SU-DHL-6 (cell line): ENCODE results near the gene KRT8.

Source experiments
- H2AFZ ChIP-seq: fragments of 200-600 bp; sonication (generic); 2 replicates; pipeline ENCODE4 v1.6.1; 2014; ENCODE audit warnings: low read depth, mild to moderate bottlenecking, moderate library complexity, mixed read lengths, antibody characterized with exemption, low read length; ENCODE audit not compliant: severe bottlenecking
- H3F3A ChIP-seq: fragments of 200-600 bp; shearing (Covaris generic); 2 replicates; pipeline ENCODE4 v1.6.0; 2016; ENCODE audit warnings: antibody characterized with exemption, mild to moderate bottlenecking; ENCODE audit not compliant: insufficient read depth
- H3K27ac ChIP-seq: fragments of 200-600 bp; sonication (generic); 2 replicates; pipeline ENCODE4 v1.5.1; 2016; ENCODE audit warnings: low read depth, mild to moderate bottlenecking, low read length, moderate library complexity, mixed read lengths
- H3K27me3 ChIP-seq: fragments of 200-600 bp; sonication (generic), shearing (Covaris generic); 2 replicates; pipeline ENCODE4 v1.6.0; 2014; ENCODE audit warnings: mild to moderate bottlenecking, low read length
- H3K36me3 ChIP-seq: fragments of 200-600 bp; sonication (generic); 2 replicates; pipeline ENCODE4 v1.6.1; 2014; ENCODE audit warnings: mild to moderate bottlenecking, low read length, mixed read lengths
- H3K4me2 ChIP-seq: fragments of 300-600, 200-600 bp; shearing (Covaris generic), sonication (generic); 2 replicates; pipeline ENCODE4 v1.6.0; 2014; ENCODE audit warnings: low read length, low read depth, mild to moderate bottlenecking; ENCODE audit not compliant: poor library complexity, severe bottlenecking
- H3K4me3 ChIP-seq: fragments of 200-600 bp; sonication (generic); 2 replicates; pipeline ENCODE4 v1.5.1; 2014; ENCODE audit warnings: antibody characterized with exemption, low read length, mild to moderate bottlenecking, mixed read lengths; ENCODE audit not compliant: insufficient read depth, poor library complexity, severe bottlenecking
- H3K79me2 ChIP-seq: fragments of 200-600 bp; sonication (generic); 2 replicates; pipeline ENCODE4 v1.6.1; 2014; ENCODE audit warnings: mild to moderate bottlenecking, low read length, moderate library complexity; ENCODE audit not compliant: insufficient read depth
- H3K9ac ChIP-seq: fragments of 200-600 bp; sonication (generic); 2 replicates; pipeline ENCODE4 v1.7.0; 2014; ENCODE audit warnings: mild to moderate bottlenecking, low read length
- H3K9me2 ChIP-seq: fragments of 200-600 bp; sonication (generic); replicated peaks from 2 replicates; pipeline ENCODE4 v1.6.1; 2014; ENCODE audit warnings: low read length; ENCODE audit not compliant: insufficient read depth
- H3K9me3 ChIP-seq: fragments of 200-600 bp; sonication (generic); 2 replicates; pipeline ENCODE4 v1.6.1; 2014; ENCODE audit warnings: low read length, mixed read lengths; ENCODE audit not compliant: insufficient read depth
- H4K20me1 ChIP-seq: fragments of 200-600 bp; sonication (generic); 2 replicates; pipeline ENCODE4 v1.6.1; 2014; ENCODE audit warnings: low read depth, mild to moderate bottlenecking, antibody characterized with exemption, low read length, moderate library complexity, mixed read lengths
- EZH2phosphoT487 ChIP-seq: fragments of 200-600 bp; sonication (generic), shearing (Covaris generic); conservative IDR thresholded peaks from 2 replicates; pipeline ENCODE4 v1.6.1; 2018; ENCODE audit warnings: mild to moderate bottlenecking, antibody characterized with exemption, low read length, moderate library complexity, mixed read lengths
- TF ChIP-seq, protein P1 (sequence below): fragments of 200-600 bp; sonication (generic); IDR thresholded peaks from one replicate; pipeline ENCODE4 v1.5.1; 2017; ENCODE audit warnings: antibody characterized with exemption, mild to moderate bottlenecking, low read length, moderate library complexity; ENCODE audit not compliant: insufficient read depth, poor library complexity, severe bottlenecking

The KRT8 gene

DNA sequence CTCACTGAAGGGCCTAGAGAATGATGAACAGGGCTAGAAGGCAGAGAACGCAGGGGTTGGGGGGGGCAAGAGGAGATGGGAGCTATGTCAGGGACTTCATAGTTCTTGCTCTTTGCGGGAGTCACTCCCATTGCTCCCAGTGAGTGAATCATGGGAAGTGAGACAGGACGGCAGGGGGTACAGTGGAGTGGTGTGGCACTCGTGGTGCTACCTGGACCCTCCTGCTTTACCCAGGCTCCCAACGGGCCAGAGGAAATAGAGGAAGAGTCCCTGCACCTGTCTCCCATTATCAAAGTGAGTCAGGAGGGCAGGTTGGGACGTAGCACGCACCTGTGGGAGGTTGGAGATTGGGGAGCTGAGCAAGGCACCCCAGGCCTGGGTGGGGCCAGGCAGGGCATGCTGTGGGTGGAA lies 1.3 kb upstream of the KRT8 start:
- no peak overlapping the region for H3K27ac ChIP-seq
- no peak overlapping the region for H3K4me2 ChIP-seq
- H3K9ac ChIP-seq: no peak overlapping the region

DNA sequence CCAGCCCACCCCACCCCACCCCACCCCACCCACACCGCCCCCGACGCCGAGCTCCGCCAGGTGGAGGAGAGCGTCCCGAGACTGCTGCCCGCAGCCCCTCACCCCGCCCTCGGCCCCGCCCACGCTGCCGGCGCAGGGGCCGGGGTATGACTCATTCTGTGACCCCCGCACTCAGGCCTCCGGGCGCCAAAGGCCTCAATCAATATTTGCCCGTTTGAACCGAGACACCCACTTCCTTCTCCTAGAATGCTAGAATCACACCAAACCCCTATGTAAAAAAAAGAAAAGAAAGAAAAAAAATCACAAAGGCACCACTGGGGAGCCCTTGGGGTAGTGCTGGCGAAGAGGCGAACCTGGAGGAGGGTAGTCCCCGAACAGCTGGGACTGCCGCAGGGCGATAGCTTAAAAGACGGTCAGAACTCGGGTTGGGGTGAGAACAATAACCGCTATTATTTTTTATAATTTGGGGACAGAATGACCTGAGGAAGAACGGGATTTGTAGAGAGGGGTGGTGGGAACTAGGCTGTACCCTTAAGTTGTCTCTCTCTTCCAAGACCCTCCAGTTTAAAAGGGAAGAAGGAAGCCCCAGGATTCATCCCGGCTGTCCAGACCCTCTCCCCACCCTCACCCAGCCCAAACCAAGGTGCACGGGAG lies 894 bp downstream of the KRT8 start:
- no peaks in the 10 kb centered on the region for H3K36me3 ChIP-seq
- no peaks in the 10 kb centered on the region for H3K79me2 ChIP-seq
- no peak overlapping the region for H3K9ac ChIP-seq
- H2AFZ ChIP-seq: no peak overlapping the region
- no peaks in the 10 kb centered on the region for H4K20me1 ChIP-seq
- H3K27ac ChIP-seq: no peak overlapping the region
- H3K27me3 ChIP-seq: no peaks in the 10 kb centered on the region
- TF ChIP-seq, protein P1, sequence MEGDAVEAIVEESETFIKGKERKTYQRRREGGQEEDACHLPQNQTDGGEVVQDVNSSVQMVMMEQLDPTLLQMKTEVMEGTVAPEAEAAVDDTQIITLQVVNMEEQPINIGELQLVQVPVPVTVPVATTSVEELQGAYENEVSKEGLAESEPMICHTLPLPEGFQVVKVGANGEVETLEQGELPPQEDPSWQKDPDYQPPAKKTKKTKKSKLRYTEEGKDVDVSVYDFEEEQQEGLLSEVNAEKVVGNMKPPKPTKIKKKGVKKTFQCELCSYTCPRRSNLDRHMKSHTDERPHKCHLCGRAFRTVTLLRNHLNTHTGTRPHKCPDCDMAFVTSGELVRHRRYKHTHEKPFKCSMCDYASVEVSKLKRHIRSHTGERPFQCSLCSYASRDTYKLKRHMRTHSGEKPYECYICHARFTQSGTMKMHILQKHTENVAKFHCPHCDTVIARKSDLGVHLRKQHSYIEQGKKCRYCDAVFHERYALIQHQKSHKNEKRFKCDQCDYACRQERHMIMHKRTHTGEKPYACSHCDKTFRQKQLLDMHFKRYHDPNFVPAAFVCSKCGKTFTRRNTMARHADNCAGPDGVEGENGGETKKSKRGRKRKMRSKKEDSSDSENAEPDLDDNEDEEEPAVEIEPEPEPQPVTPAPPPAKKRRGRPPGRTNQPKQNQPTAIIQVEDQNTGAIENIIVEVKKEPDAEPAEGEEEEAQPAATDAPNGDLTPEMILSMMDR: no peak
- no peak for TF ChIP-seq EZH2phosphoT487
- no peaks in the 10 kb centered on the region for H3K9me3 ChIP-seq
- H3K4me2 ChIP-seq: no peak overlapping the region
- H3F3A ChIP-seq: no peaks in the 10 kb centered on the region
- H3K4me3 ChIP-seq: no peak overlapping the region
- H3K9me2 ChIP-seq: no peaks in the 10 kb centered on the region

More for the DNA sequence above, 1.3 kb upstream of the KRT8 start:
- Histone ChIP-seq H3K36me3 (no peaks in the 10 kb centered on the region), H3K9me2 (no peaks in the 10 kb centered on the region), H3K4me3 (no peak overlapping the region), H4K20me1 (no peaks in the 10 kb centered on the region), H3F3A (no peaks in the 10 kb centered on the region), H3K79me2 (no peaks in the 10 kb centered on the region), H3K9me3 (no peaks in the 10 kb centered on the region), H2AFZ (no peak overlapping the region), H3K27me3 (no peaks in the 10 kb centered on the region)
- no peak for TF ChIP-seq EZH2phosphoT487
- TF ChIP-seq, protein P1: no peak

DNA sequence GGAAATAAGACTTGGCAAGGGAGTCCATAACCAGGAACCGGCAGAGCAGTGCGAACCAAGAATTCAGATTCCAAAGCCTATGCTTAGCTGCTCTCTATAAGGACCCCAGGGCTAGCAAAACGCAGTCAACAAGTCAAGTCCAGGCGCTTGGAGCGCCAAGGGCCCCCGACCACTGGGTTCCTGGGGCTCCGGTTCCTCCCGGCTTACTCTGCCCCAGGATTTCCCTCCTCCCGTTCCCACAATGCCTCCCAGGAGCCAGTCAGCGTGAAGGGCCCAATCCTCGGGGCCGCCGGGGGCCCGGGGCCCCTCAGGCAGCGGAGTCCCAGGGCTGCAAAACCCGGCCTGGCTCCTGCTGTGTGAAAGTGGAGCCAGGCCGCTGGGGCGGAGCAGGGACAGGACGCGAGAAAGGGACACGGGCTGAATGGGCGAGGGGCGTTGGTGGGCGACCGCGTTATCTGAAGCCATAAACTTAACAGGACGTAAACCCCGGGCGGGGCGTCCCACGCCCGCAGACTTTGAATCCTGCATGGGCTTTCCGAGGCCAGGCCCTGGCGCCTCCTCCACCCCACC lies 1.5 kb downstream of the KRT8 start:
- no peak overlapping the region for H3K9ac ChIP-seq
- no peak overlapping the region for H3K4me2 ChIP-seq
- no peak overlapping the region for H3K4me3 ChIP-seq

More for the DNA sequence above, 1.5 kb downstream of the KRT8 start:
- TF ChIP-seq EZH2phosphoT487: no peak
- no peaks in the 10 kb centered on the region for H3K9me2 ChIP-seq
- H3K27me3 ChIP-seq: no peaks in the 10 kb centered on the region
- H3K79me2 ChIP-seq: no peaks in the 10 kb centered on the region
- no peaks in the 10 kb centered on the region for H3K36me3 ChIP-seq
- no peak overlapping the region for H3K27ac ChIP-seq
- no peaks in the 10 kb centered on the region for H3K9me3 ChIP-seq
- H4K20me1 ChIP-seq: no peaks in the 10 kb centered on the region
- H3F3A ChIP-seq: no peaks in the 10 kb centered on the region
- H2AFZ ChIP-seq: no peak overlapping the region
